NCI-H1417 (cell line): ENCODE data around the gene SLC25A41.

Experiments used
- DNase-seq, 3 experiments: peaks; one replicate each; lab custom pipeline; 2025; lab: John Stamatoyannopoulos, UW

SLC25A41 gene

DNA sequence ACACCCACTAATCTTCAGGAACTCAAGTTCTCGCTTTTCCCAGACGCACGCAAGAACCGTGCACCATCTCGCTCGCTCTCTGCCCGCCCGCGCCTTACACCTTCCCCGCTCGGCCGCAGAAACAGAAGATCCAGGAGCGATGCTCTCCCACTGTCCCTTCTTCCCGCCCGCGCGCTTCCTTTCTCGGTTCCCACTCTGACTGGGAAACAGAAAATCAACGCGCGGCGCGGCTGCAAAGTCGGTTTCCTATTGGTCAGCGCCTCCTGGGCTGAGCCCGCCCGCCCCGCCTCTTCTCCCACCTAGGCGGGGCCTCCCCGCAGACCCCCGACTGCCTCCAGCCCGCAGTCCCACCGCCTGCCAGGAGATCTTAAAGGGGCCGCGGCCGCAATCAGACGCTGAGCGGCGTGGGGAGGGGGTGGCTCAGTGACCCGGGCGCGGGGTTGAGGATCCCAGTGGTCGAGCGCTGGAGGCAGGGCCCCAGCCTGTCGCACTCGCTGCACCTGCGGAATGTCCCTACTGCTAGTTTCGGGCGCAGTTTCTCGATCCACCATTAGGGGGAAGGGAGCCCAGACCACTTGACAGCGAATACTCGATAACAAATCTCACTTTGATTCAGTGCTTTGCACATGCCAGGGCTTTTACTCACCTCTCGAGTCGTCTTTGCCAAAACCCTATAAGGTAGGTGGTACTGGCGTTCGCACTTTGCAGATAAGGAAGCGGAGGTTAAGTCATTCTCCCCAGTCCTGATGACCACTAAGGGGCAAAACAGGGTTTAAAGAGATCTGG is 26.7 kb upstream of the SLC25A41 start:
- peak; percentile 96 to 99 (median 99) for DNase-seq

- peak; percentile 59 to 85 (median 78) for DNase-seq
Measured at GRCh38 chr19:6459262-6460098, 25.9 kb upstream of the SLC25A41 start, which contains the start of gene SLC25A23. SLC25A23 (minus strand) TSS chr19:6459792; CDS start chr19:6459628, 164 bp downstream.

GRCh38 chr19:6458695-6459261 is 25.2 kb upstream of the SLC25A41 start:
- DNase-seq: no peak

DNA sequence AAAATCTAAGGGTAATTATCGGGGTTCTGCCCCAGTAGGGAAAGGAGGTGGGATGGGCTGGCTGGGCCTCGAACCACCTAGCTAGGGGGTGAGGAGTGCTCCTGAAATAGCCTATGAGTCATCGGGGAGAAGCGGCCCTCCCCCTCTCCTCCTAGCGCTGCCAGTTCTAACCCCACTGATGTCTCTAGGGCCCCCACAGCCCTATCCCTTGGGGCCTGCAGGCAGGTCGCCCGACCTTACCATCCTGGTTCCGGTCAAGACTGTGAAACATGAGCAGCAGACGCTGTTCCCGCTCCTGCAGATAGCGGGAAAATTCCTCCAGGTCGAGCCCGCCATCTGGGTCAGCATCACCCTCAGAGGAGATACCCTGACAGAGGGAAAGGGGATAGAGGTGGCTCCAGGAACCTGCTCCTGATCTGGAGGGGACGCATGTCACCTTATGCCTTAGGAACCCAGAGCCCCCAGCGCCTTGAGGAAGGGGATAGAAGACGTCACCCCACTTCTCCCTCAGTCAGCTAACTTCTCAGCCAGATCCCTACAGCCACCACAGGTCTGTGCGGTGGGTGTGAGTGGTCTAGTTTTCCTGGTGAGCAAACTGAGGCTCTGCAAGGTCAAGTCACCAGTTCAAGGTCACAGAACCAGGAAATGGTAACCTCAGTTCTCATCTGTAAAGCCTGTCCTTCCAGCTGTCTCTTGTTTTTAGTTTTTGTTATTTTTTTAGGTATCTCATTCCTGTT is 24.6 kb upstream of the SLC25A41 start:
- no peak for DNase-seq

GRCh38 chr19:6455924-6456323 is 22.4 kb upstream of the SLC25A41 start:
- no peak for DNase-seq

GRCh38 chr19:6453951-6454565 is 20.5 kb upstream of the SLC25A41 start:
- DNase-seq: no peak

DNA sequence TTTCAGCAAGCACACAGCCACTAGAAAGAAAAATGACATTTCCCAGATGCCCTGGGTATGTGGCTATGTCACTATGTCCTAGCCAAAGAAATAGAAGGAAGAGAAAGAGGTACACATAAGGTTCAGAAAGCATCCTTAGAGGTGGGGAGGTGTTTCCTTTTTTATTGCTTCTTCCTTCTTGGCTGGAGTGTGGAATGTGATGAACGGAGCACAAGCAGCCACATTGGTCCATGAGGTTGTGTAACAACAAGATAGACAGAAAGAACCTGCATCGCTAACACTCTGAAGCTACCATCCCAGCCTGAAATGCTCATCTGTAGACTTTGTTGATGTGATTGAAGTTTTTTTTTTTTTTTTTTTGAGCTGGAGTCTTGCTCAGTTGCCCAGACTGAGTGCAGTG is 19.3 kb upstream of the SLC25A41 start:
- no peak for DNase-seq

- no peak for DNase-seq
Measured at GRCh38 chr19:6452223-6452614, 18.7 kb upstream of the SLC25A41 start.

DNA sequence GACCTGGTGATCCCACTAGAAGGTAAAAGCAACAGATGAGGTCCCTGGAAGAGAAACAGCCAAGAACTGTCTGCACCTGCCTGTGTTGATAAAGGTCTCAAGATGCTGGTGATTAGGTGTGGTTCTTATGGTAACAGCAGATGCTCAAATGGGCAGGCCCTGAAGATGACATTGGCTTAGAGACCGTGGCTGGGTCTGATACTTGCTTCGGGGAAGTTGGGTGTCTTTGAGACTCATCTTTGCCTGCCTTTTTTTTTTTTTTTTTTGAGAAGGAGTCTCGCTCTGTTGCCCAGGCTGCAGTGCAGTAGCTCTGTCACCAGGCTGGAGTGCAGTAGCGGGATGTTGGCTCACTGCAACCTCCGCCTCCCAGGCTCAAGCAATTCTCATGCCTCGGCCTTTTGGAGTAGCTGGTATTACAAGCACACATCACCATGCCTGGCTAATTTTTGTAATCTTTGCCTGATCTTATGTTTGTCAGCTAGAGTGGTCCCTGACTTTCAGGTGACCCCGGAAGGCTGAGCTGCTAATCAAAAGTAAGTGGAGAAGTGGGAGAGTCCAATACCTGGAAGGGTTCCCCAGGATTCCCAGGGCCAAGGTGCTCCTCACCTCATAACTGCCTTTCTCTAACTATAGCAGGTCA is 18.1 kb upstream of the SLC25A41 start:
- DNase-seq: no peak

- no peak for DNase-seq
Measured at GRCh38 chr19:6450166-6450565, 16.6 kb upstream of the SLC25A41 start.

- no peak for DNase-seq
Measured at GRCh38 chr19:6448045-6448444, 14.5 kb upstream of the SLC25A41 start.

DNA sequence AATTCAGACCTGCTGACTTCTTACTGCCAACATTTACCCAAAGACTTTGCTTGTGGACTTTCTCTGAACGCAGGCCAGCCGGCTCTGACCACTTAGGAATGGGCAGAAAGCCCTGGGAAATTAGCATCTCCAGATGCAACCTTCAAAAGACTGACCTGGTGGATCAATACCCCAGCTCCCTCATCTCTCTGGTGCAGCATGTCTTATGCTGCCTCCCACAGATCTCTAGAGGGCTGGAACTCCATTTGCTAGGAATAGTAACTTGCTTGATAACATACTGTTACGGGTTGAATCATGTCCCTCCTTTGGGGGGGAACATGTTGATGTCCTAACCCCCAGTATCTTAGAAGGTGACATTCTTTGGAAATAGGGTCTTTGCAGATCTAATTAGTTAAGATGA is 12.9 kb upstream of the SLC25A41 start:
- DNase-seq: no peak

GRCh38 chr19:6443986-6444385 is 10.4 kb upstream of the SLC25A41 start:
- no peak for DNase-seq

- DNase-seq: no peak
Measured at GRCh38 chr19:6442087-6442688, 8.6 kb upstream of the SLC25A41 start.

- DNase-seq: no peak
Measured at GRCh38 chr19:6440905-6441304, 7.3 kb upstream of the SLC25A41 start.

- no peak for DNase-seq
Measured at GRCh38 chr19:6439743-6440142, 6.2 kb upstream of the SLC25A41 start.

DNA sequence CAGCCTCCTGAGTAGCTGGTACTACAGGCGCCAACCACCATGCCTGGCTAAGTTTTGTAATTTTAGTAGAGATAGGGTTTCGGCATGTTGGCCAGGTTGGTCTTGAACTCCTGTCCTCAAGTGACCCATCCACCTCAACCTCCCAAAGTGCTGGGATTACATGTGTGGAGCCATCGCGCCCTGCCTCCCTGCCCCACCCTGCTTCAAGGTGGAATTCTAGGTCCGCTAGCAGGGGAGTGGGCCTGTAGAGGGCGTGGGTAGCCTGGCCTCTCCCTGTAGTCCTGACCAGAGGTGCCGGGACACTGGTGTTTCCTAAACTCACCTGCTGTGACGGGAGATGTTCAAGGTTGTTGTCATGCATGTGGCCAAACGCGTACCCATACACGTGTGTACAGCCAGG is 398 bp downstream of the SLC25A41 start:
- no peak for DNase-seq

DNA sequence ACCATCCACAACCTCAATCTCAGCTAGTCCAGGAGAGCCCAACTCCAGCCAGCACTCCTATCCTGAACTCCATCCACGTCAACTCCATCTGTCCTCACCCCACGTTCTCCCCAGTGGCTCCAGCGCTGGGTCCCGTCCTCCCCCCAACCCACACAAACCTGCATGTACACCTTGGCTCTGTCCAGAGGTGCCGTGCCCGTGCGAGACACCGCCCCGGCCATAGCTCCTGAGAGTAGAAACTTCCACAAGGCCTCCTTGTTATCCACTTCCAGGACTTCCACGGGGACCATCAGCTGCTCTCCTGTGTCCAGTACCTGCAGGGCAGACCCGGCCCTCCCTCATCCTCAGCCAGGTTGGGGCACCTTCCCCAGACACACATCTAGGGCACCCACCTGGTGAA is 1.7 kb downstream of the SLC25A41 start:
- DNase-seq: no peak

DNA sequence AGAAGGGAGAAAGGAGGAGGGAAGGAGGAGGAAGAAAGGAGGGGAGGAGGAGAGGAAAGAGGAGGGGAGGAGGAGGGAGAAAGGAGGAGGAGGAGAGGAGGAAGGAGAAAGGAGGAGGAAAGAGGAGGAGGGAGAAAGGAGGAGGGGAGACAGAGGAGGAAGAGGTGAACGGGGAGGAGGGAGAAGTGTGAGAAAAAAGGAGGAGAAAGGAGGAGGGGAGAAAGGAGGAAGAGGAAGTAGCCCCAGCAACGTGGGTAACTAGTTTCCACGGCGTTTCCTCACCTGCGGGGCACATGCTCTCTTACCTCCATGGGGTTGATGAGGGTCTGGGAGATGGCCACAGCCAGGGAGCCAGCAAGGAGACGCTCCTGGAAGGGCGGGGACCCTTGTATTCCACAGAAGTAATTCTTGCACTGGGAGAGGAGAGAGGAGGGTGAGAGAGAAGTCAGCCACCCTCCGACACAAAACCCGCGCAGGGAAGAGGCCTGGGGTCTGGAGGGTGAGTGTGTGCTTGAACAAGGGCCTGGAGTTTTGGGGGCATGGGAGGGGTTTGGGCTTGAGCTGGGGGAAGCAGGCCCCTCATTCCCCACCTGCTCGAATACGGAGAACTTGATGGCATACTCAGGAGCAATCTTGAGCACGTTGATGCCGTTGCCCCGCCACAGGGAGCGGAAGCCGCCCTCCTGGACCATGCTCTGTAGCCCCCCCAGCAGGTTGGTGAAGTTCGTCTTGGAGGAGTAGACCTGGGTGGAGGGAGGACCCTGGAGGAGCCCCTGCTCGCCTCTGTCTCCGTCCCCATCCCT is 3.9 kb downstream of the SLC25A41 start:
- no peak for DNase-seq
